GM12892 (cell line): Measurements from ENCODE around the gene SLC44A1.

ENCODE experiments used
- POLR2A ChIP-seq: IDR thresholded peaks from 2 replicates; pipeline ENCODE4 v1.6.1; 2011; ENCODE audit warnings: low read depth, low read length, control low read depth
- POLR2AphosphoS5 ChIP-seq: IDR thresholded peaks from 2 replicates; pipeline ENCODE4 v1.6.1; 2011; ENCODE audit warnings: low read depth, low read length, control low read depth
- TAF1 ChIP-seq: IDR thresholded peaks from 2 replicates; pipeline ENCODE4 v1.6.1; 2011; ENCODE audit warnings: low read depth, mild to moderate bottlenecking, control low read depth, low read length, borderline replicate concordance

DNA sequence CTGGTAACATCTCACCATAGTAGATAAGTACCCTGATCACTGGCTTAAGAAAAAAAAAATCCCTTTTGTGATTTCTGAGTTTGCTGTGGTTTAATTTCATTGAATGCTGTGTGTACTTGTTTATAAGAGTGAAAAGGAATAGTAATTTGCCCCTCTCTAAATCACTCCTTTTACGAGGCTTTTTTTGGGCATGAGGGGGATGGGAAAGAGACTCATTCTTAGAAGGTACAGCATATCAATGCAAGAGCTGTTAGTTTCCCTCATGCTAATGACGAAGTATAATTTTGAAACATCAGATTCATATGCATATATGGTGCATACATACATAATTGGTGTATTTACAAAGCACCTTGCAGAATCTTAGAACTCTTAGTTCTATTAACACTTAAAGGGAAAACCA, 2.4 kb upstream of the SLC44A1 start:
- TF ChIP-seq POLR2A (no peak), POLR2AphosphoS5 (no peak), TAF1 (no peak)
